HG03066 (cell line): ENCODE measurements around the gene SLC30A3.

ENCODE experiments used
- ATAC-seq: cut with Tn5 transposase; IDR thresholded peaks from one replicate; pipeline ENCODE4 v1.9.1; 2021; ENCODE audit warnings: low read depth; ENCODE audit not compliant: unreplicated experiment

The SLC30A3 gene

GRCh38 chr2:27236626-27237025, 26.2 kb downstream of the SLC30A3 start:
- ATAC-seq: no peak

- no peak for ATAC-seq
Measured at GRCh38 chr2:27236136-27236535, 26.7 kb downstream of the SLC30A3 start.

- ATAC-seq: no peak
Measured at GRCh38 chr2:27233341-27233740, 29.5 kb downstream of the SLC30A3 start.

- ATAC-seq: no peak
Measured at GRCh38 chr2:27231921-27232320, 30.9 kb downstream of the SLC30A3 start.

GRCh38 chr2:27227501-27227900, 35.3 kb downstream of the SLC30A3 start:
- no peak for ATAC-seq

GRCh38 chr2:27225526-27225925, 37.3 kb downstream of the SLC30A3 start:
- no peak for ATAC-seq

- no peak for ATAC-seq
Measured at GRCh38 chr2:27223416-27223815, 39.4 kb downstream of the SLC30A3 start.

GRCh38 chr2:27222407-27222806, 40.4 kb downstream of the SLC30A3 start:
- ATAC-seq: no peak

- no peak for ATAC-seq
Measured at GRCh38 chr2:27221166-27221565, 41.7 kb downstream of the SLC30A3 start.

- no peak for ATAC-seq
Measured at GRCh38 chr2:27220091-27220490, 42.8 kb downstream of the SLC30A3 start.

GRCh38 chr2:27219091-27219490, 43.8 kb downstream of the SLC30A3 start:
- no peak for ATAC-seq

- ATAC-seq: no peak
Measured at GRCh38 chr2:27218614-27219013, 44.2 kb downstream of the SLC30A3 start.

- ATAC-seq: peak; percentile 66
Measured at GRCh38 chr2:27217173-27218121, 45.4 kb downstream of the SLC30A3 start, which contains the start of gene CAD. CAD (plus strand) TSS chr2:27217369; CDS start chr2:27217552, 183 bp downstream.

- ATAC-seq: no peak
Measured at GRCh38 chr2:27216416-27217137, 46.3 kb downstream of the SLC30A3 start.

- ATAC-seq: no peak
Measured at GRCh38 chr2:27214941-27215340, 47.9 kb downstream of the SLC30A3 start.

- ATAC-seq: peak; percentile 12
Measured at GRCh38 chr2:27212626-27213471, 50.0 kb downstream of the SLC30A3 start.

- peak; percentile 85 for ATAC-seq
Measured at GRCh38 chr2:27211943-27212625, 50.8 kb downstream of the SLC30A3 start, which contains the start of the genes ATRAID and SLC5A6. ATRAID (plus strand) TSS chr2:27212041; CDS start chr2:27212369, 328 bp downstream. SLC5A6 (minus strand) TSS chr2:27212268; CDS start chr2:27207650, 4,618 bp downstream.

- no peak for ATAC-seq
Measured at GRCh38 chr2:27211241-27211942, 51.5 kb downstream of the SLC30A3 start.
